Astrocyte (in vitro differentiated cells and primary cell): ENCODE measurements around the gene EXOSC1. TPM values are rescaled to one million over a fixed set of nuclear protein-coding genes. Genes with fewer than 3 reads are reported as not detected.

ENCODE experiments used
- DNase-seq: peaks from one replicate; pipeline ENCODE4 v3.0.0-alpha.2; 2010; ENCODE audit warnings: low read depth
- FAIRE-seq: peaks from 2 replicates; lab custom pipeline; 2011; peaks lifted over from hg19 to GRCh38; lab: Jason Lieb, UNC
- H2AFZ ChIP-seq: 2 replicates; pipeline ENCODE4 v1.6.0; 2012; ENCODE audit warnings: low read depth, low read length, inconsistent platforms
- H3K27ac ChIP-seq: 2 replicates; pipeline ENCODE4 v1.5.1; 2011; ENCODE audit warnings: low read depth, low read length, inconsistent platforms
- H3K27me3 ChIP-seq: 2 replicates; pipeline ENCODE4 v1.6.0; 2011; ENCODE audit warnings: low read length, inconsistent platforms; ENCODE audit not compliant: insufficient read depth
- H3K36me3 ChIP-seq: 2 replicates; pipeline ENCODE4 v1.5.1; 2011; ENCODE audit warnings: low read length, inconsistent platforms; ENCODE audit not compliant: insufficient read depth
- H3K4me1 ChIP-seq: 2 replicates; pipeline ENCODE4 v1.5.1; 2011; ENCODE audit warnings: low read length, inconsistent platforms; ENCODE audit not compliant: insufficient read depth
- H3K4me2 ChIP-seq: 2 replicates; pipeline ENCODE4 v1.6.0; 2012; ENCODE audit warnings: low read length, inconsistent platforms
- H3K4me3 ChIP-seq: 2 replicates; pipeline ENCODE4 v1.5.1; 2011; ENCODE audit warnings: low read depth, mild to moderate bottlenecking, low read length, inconsistent platforms; ENCODE audit not compliant: insufficient read depth
- H3K79me2 ChIP-seq: 2 replicates; pipeline ENCODE4 v1.6.0; 2012; ENCODE audit warnings: mild to moderate bottlenecking, low read length, inconsistent platforms; ENCODE audit not compliant: insufficient read depth
- H3K9ac ChIP-seq: 2 replicates; pipeline ENCODE4 v1.6.0; 2012; ENCODE audit warnings: mild to moderate bottlenecking, low read length, inconsistent platforms
- H3K9me3 ChIP-seq: 2 replicates; pipeline ENCODE4 v1.5.1; 2012; ENCODE audit warnings: low read depth, mild to moderate bottlenecking, low read length, inconsistent platforms; ENCODE audit not compliant: insufficient read depth
- H4K20me1 ChIP-seq: 2 replicates; pipeline ENCODE4 v1.6.0; 2012; ENCODE audit warnings: low read length, inconsistent platforms; ENCODE audit not compliant: insufficient read depth
- H3K27ac Mint-ChIP-seq: one replicate; pipeline ENCODE4 v1.8.0; 2021; ENCODE audit warnings: mild to moderate bottlenecking, mixed read lengths; ENCODE audit not compliant: unreplicated experiment
- H3K27me3 Mint-ChIP-seq: one replicate; pipeline ENCODE4 v1.8.0; 2021; ENCODE audit warnings: low read depth, mixed read lengths; ENCODE audit not compliant: unreplicated experiment
- H3K36me3 Mint-ChIP-seq: one replicate; pipeline ENCODE4 v1.8.0; 2021; ENCODE audit warnings: low read depth, mixed read lengths; ENCODE audit not compliant: unreplicated experiment
- H3K4me1 Mint-ChIP-seq: one replicate; pipeline ENCODE4 v1.8.0; 2021; ENCODE audit warnings: low read depth, mixed read lengths; ENCODE audit not compliant: unreplicated experiment
- H3K4me3 Mint-ChIP-seq: one replicate; pipeline ENCODE4 v1.8.0; 2021; ENCODE audit warnings: mild to moderate bottlenecking, moderate library complexity, mixed read lengths; ENCODE audit not compliant: unreplicated experiment
- H3K9me3 Mint-ChIP-seq: one replicate; pipeline ENCODE4 v1.8.0; 2021; ENCODE audit warnings: mild to moderate bottlenecking, mixed read lengths; ENCODE audit not compliant: unreplicated experiment
- EZH2 ChIP-seq: IDR thresholded peaks from 2 replicates; pipeline ENCODE4 v1.6.1; 2012; ENCODE audit warnings: mild to moderate bottlenecking, low read length, inconsistent platforms; ENCODE audit not compliant: insufficient read depth
- total RNA-seq: library from RNA; stranded (reverse); gene quantifications from 2 replicates; pipeline ENCODE4 v1.2.1, GENCODE V29; 2021
- TF ChIP-seq, protein P1 (sequence below): IDR thresholded peaks from 2 replicates; pipeline ENCODE4 v1.5.1; 2011; ENCODE audit warnings: low read depth, mild to moderate bottlenecking, inconsistent platforms, low read length, moderate library complexity; ENCODE audit not compliant: insufficient read depth

Gene EXOSC1
- total RNA-seq, 1 donor from 2014 or later = 37.9 TPM

DNA sequence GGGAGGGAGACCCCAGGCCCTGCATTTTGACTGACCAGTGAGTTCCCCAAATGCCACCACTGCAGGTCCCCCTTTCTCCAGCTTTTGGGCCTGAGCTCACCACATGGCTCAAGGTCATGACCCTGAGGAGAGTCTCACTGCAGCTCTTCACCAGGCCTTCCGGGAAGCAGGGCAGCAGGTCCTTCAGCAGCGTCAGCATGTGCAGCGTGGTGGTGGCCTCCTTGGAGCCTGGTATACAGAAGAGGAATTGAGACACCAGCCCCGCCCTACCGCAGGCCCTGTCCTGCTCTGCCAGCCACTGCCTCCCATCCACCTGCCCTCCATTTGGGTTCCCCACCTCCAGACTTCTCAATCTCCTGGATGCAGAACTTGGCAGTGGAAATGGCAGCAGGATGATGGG is 57.7 kb downstream of the EXOSC1 start:
- Mint-ChIP-seq H3K4me1 (no peaks in the 10 kb centered on the region), H3K27ac (no peak overlapping the region), H3K27me3 (no peaks in the 10 kb centered on the region), H3K36me3 (peaks cover 8% of the 10 kb centered on the region), H3K4me3 (no peak overlapping the region), H3K9me3 (no peaks in the 10 kb centered on the region)
- Histone ChIP-seq H3K9me3 (no peaks in the 10 kb centered on the region), H3K4me1 (no peaks in the 10 kb centered on the region), H3K27ac (no peak overlapping the region), H4K20me1 (no peaks in the 10 kb centered on the region), H3K27me3 (no peaks in the 10 kb centered on the region), H3K79me2 (no peaks in the 10 kb centered on the region), H3K4me3 (no peak overlapping the region), H3K4me2 (no peak overlapping the region), H2AFZ (no peak overlapping the region), H3K9ac (no peak overlapping the region), H3K36me3 (peaks cover 17% of the 10 kb centered on the region)
- no peak for TF ChIP-seq EZH2
- TF ChIP-seq, protein P1, sequence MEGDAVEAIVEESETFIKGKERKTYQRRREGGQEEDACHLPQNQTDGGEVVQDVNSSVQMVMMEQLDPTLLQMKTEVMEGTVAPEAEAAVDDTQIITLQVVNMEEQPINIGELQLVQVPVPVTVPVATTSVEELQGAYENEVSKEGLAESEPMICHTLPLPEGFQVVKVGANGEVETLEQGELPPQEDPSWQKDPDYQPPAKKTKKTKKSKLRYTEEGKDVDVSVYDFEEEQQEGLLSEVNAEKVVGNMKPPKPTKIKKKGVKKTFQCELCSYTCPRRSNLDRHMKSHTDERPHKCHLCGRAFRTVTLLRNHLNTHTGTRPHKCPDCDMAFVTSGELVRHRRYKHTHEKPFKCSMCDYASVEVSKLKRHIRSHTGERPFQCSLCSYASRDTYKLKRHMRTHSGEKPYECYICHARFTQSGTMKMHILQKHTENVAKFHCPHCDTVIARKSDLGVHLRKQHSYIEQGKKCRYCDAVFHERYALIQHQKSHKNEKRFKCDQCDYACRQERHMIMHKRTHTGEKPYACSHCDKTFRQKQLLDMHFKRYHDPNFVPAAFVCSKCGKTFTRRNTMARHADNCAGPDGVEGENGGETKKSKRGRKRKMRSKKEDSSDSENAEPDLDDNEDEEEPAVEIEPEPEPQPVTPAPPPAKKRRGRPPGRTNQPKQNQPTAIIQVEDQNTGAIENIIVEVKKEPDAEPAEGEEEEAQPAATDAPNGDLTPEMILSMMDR = no peak
- FAIRE-seq = no peak
- no peak for DNase-seq

Other genes with a start within 250 kb of the EXOSC1 start
- gene ARHGAP19, start 153.4 kb downstream of the EXOSC1 start, total RNA-seq = 9.0 and 9.2 TPM in 2 replicates
- 1.4 and 2.5 TPM in 2 replicates for gene FRAT1, start 126.7 kb downstream of the EXOSC1 start, total RNA-seq
- gene FRAT2, start 111.3 kb downstream of the EXOSC1 start, total RNA-seq = 7.4 and 7.8 TPM in 2 replicates
- 45.0 and 52.1 TPM in 2 replicates for gene RRP12, start 44.7 kb downstream of the EXOSC1 start, total RNA-seq
- gene PGAM1, start 19.8 kb downstream of the EXOSC1 start, total RNA-seq = 706 and 719 TPM in 2 replicates
- 51.1 and 53.5 TPM in 2 replicates for gene ZDHHC16, start 169 bp upstream of the EXOSC1 start, total RNA-seq
- 84.4 and 97.2 TPM in 2 replicates for gene MMS19, start 52.4 kb upstream of the EXOSC1 start, total RNA-seq
- gene UBTD1, start 52.9 kb upstream of the EXOSC1 start, total RNA-seq = 73.1 and 81.9 TPM in 2 replicates
- 0.22 and 0.36 TPM in 2 replicates for gene ANKRD2, start 126.8 kb upstream of the EXOSC1 start, total RNA-seq
- 0.23 and 0.31 TPM in 2 replicates for gene HOGA1, start 138.4 kb upstream of the EXOSC1 start, total RNA-seq
- gene C10orf62, start 143.7 kb upstream of the EXOSC1 start, total RNA-seq = not detected in 2 replicates
- 15.8 and 16.2 TPM in 2 replicates for gene MORN4, start 187.5 kb upstream of the EXOSC1 start, total RNA-seq
- 32.9 and 37.8 TPM in 2 replicates for gene PI4K2A, start 194.7 kb upstream of the EXOSC1 start, total RNA-seq
- gene AVPI1, start 241.2 kb upstream of the EXOSC1 start, total RNA-seq = 5.0 and 5.6 TPM in 2 replicates